GM19043 (cell line): ENCODE results near the gene LIAS.
"Not testable (repeated sequence)": the region's sequence is repeated elsewhere in the genome, so short reads cannot be mapped to it uniquely, and the experiment has no call there.

Source experiments
- ATAC-seq: cut with Tn5 transposase; IDR thresholded peaks from one replicate; pipeline ENCODE4 v1.9.1; 2021; ENCODE audit warnings: low read depth; ENCODE audit not compliant: unreplicated experiment

LIAS gene

GRCh38 chr4:39495446-39496213, 36.8 kb downstream of the LIAS start:
- no peak for ATAC-seq

- no peak for ATAC-seq
These were observed 39.3 kb downstream of the LIAS start for GRCh38 chr4:39497909-39498726.

- no peak for ATAC-seq
These were observed 39.8 kb downstream of the LIAS start for GRCh38 chr4:39498727-39499020.

- no peak for ATAC-seq
These were observed 43.3 kb downstream of the LIAS start for GRCh38 chr4:39502019-39502663.

GRCh38 chr4:39502664-39503035, 43.8 kb downstream of the LIAS start:
- not testable (repeated sequence) for ATAC-seq

GRCh38 chr4:39504538-39504937, 45.7 kb downstream of the LIAS start:
- ATAC-seq: no peak

GRCh38 chr4:39505581-39505980, 46.7 kb downstream of the LIAS start:
- no peak for ATAC-seq

- ATAC-seq: no peak
These were observed 51.6 kb downstream of the LIAS start for GRCh38 chr4:39510348-39510929.

- not testable (repeated sequence) for ATAC-seq
These were observed 55.4 kb downstream of the LIAS start for GRCh38 chr4:39514266-39514665.

GRCh38 chr4:39514888-39515401, 56.1 kb downstream of the LIAS start:
- ATAC-seq: no peak

- not testable (repeated sequence) for ATAC-seq
These were observed 57.0 kb downstream of the LIAS start for GRCh38 chr4:39515669-39516401.

GRCh38 chr4:39516407-39516966, 57.6 kb downstream of the LIAS start:
- ATAC-seq: no peak

GRCh38 chr4:39518484-39518883, 59.6 kb downstream of the LIAS start:
- no peak for ATAC-seq

- ATAC-seq: no peak
These were observed 62.5 kb downstream of the LIAS start for GRCh38 chr4:39521253-39521919.

GRCh38 chr4:39522068-39522467, 63.2 kb downstream of the LIAS start:
- ATAC-seq: no peak

- no peak for ATAC-seq
These were observed 65.5 kb downstream of the LIAS start for GRCh38 chr4:39524161-39524957.

GRCh38 chr4:39525822-39526690, 67.2 kb downstream of the LIAS start:
- ATAC-seq: no peak
